ENCODE data around the gene CDK14.

CDK14 gene

GRCh38 chr7:91046322-91047089, 450.4 kb downstream of the CDK14 start:
- Histone ChIP-seq H3K36me3 (ENCODE audit: control insufficient read depth, insufficient read depth, low read length) (no peaks in the 10 kb centered on the region), H3K27ac (ENCODE audit: low read depth, low read length) (no peak overlapping the region), H3K4me3 (ENCODE audit: low read length) (no peak overlapping the region), H3K9ac (ENCODE audit: low read length) (no peak overlapping the region), H3K27me3 (ENCODE audit: control insufficient read depth, insufficient read depth, low read length) (no peaks in the 10 kb centered on the region), H3K4me1 (ENCODE audit: control insufficient read depth, insufficient read depth, low read length) (no peaks in the 10 kb centered on the region)

- no peaks in the 10 kb centered on the region for H3K27me3 ChIP-seq (ENCODE audit: control insufficient read depth, insufficient read depth, low read length)
- H3K36me3 ChIP-seq (ENCODE audit: control insufficient read depth, insufficient read depth, low read length): no peaks in the 10 kb centered on the region
- no peak overlapping the region for H3K9ac ChIP-seq (ENCODE audit: low read length)
- H3K27ac ChIP-seq (ENCODE audit: low read depth, low read length): no peak overlapping the region
- H3K4me1 ChIP-seq (ENCODE audit: control insufficient read depth, insufficient read depth, low read length): no peaks in the 10 kb centered on the region
- H3K4me3 ChIP-seq (ENCODE audit: low read length): no peak overlapping the region
Measured at GRCh38 chr7:91047636-91048035, 451.5 kb downstream of the CDK14 start.

GRCh38 chr7:91050677-91051076, 454.6 kb downstream of the CDK14 start:
- no peak overlapping the region for H3K27ac ChIP-seq (ENCODE audit: low read depth, low read length)
- H3K36me3 ChIP-seq (ENCODE audit: control insufficient read depth, insufficient read depth, low read length): no peaks in the 10 kb centered on the region
- no peak overlapping the region for H3K4me3 ChIP-seq (ENCODE audit: low read length)
- H3K4me1 ChIP-seq (ENCODE audit: control insufficient read depth, insufficient read depth, low read length): no peaks in the 10 kb centered on the region
- no peaks in the 10 kb centered on the region for H3K27me3 ChIP-seq (ENCODE audit: control insufficient read depth, insufficient read depth, low read length)
- no peak overlapping the region for H3K9ac ChIP-seq (ENCODE audit: low read length)

GRCh38 chr7:91051966-91052365, 455.8 kb downstream of the CDK14 start:
- Histone ChIP-seq H3K36me3 (ENCODE audit: control insufficient read depth, insufficient read depth, low read length) (no peaks in the 10 kb centered on the region), H3K9ac (ENCODE audit: low read length) (no peak overlapping the region), H3K4me3 (ENCODE audit: low read length) (no peak overlapping the region), H3K27me3 (ENCODE audit: control insufficient read depth, insufficient read depth, low read length) (no peaks in the 10 kb centered on the region), H3K4me1 (ENCODE audit: control insufficient read depth, insufficient read depth, low read length) (no peaks in the 10 kb centered on the region), H3K27ac (ENCODE audit: low read depth, low read length) (no peak overlapping the region)

- Histone ChIP-seq H3K9ac (ENCODE audit: low read length) (no peak overlapping the region), H3K4me3 (ENCODE audit: low read length) (no peak overlapping the region)
Measured at GRCh38 chr7:91054374-91054773, 458.3 kb downstream of the CDK14 start.

GRCh38 chr7:91055219-91055618, 459.1 kb downstream of the CDK14 start:
- Histone ChIP-seq H3K9ac (ENCODE audit: low read length) (no peak overlapping the region), H3K4me1 (ENCODE audit: control insufficient read depth, insufficient read depth, low read length) (no peaks in the 10 kb centered on the region), H3K4me3 (ENCODE audit: low read length) (no peak overlapping the region), H3K27me3 (ENCODE audit: control insufficient read depth, insufficient read depth, low read length) (no peaks in the 10 kb centered on the region), H3K36me3 (ENCODE audit: control insufficient read depth, insufficient read depth, low read length) (no peaks in the 10 kb centered on the region), H3K27ac (ENCODE audit: low read depth, low read length) (no peak overlapping the region)

More at GRCh38 chr7:91054374-91054773, 458.3 kb downstream of the CDK14 start:
- Histone ChIP-seq H3K27me3 (ENCODE audit: control insufficient read depth, insufficient read depth, low read length) (no peaks in the 10 kb centered on the region), H3K4me1 (ENCODE audit: control insufficient read depth, insufficient read depth, low read length) (no peaks in the 10 kb centered on the region), H3K27ac (ENCODE audit: low read depth, low read length) (no peak overlapping the region), H3K36me3 (ENCODE audit: control insufficient read depth, insufficient read depth, low read length) (no peaks in the 10 kb centered on the region)

- Histone ChIP-seq H3K27me3 (ENCODE audit: control insufficient read depth, insufficient read depth, low read length) (no peaks in the 10 kb centered on the region), H3K9ac (ENCODE audit: low read length) (no peak overlapping the region), H3K27ac (ENCODE audit: low read depth, low read length) (no peak overlapping the region), H3K4me3 (ENCODE audit: low read length) (no peak overlapping the region), H3K36me3 (ENCODE audit: control insufficient read depth, insufficient read depth, low read length) (no peaks in the 10 kb centered on the region), H3K4me1 (ENCODE audit: control insufficient read depth, insufficient read depth, low read length) (peaks cover 7% of the 10 kb centered on the region)
Measured at GRCh38 chr7:91062713-91063112, 466.6 kb downstream of the CDK14 start.

- Histone ChIP-seq H3K4me3 (ENCODE audit: low read length) (no peak overlapping the region), H3K4me1 (ENCODE audit: control insufficient read depth, insufficient read depth, low read length) (peaks cover 7% of the 10 kb centered on the region), H3K27me3 (ENCODE audit: control insufficient read depth, insufficient read depth, low read length) (no peaks in the 10 kb centered on the region), H3K36me3 (ENCODE audit: control insufficient read depth, insufficient read depth, low read length) (no peaks in the 10 kb centered on the region), H3K9ac (ENCODE audit: low read length) (no peak overlapping the region), H3K27ac (ENCODE audit: low read depth, low read length) (no peak overlapping the region)
Measured at GRCh38 chr7:91064052-91064451, 467.9 kb downstream of the CDK14 start.

- Histone ChIP-seq H3K36me3 (ENCODE audit: control insufficient read depth, insufficient read depth, low read length) (no peaks in the 10 kb centered on the region), H3K27ac (ENCODE audit: low read depth, low read length) (no peak overlapping the region), H3K4me1 (ENCODE audit: control insufficient read depth, insufficient read depth, low read length) (peaks cover 7% of the 10 kb centered on the region), H3K27me3 (ENCODE audit: control insufficient read depth, insufficient read depth, low read length) (no peaks in the 10 kb centered on the region), H3K4me3 (ENCODE audit: low read length) (no peak overlapping the region), H3K9ac (ENCODE audit: low read length) (no peak overlapping the region)
Measured at GRCh38 chr7:91064938-91065337, 468.8 kb downstream of the CDK14 start.

- H3K4me1 ChIP-seq (ENCODE audit: control insufficient read depth, insufficient read depth, low read length): peaks cover 7% of the 10 kb centered on the region
Measured at GRCh38 chr7:91066627-91067026, 470.5 kb downstream of the CDK14 start.

GRCh38 chr7:91067242-91067641, 471.1 kb downstream of the CDK14 start:
- Histone ChIP-seq H3K9ac (ENCODE audit: low read length) (no peak overlapping the region), H3K4me1 (ENCODE audit: control insufficient read depth, insufficient read depth, low read length) (peaks cover 7% of the 10 kb centered on the region), H3K27ac (ENCODE audit: low read depth, low read length) (no peak overlapping the region), H3K27me3 (ENCODE audit: control insufficient read depth, insufficient read depth, low read length) (no peaks in the 10 kb centered on the region), H3K36me3 (ENCODE audit: control insufficient read depth, insufficient read depth, low read length) (no peaks in the 10 kb centered on the region), H3K4me3 (ENCODE audit: low read length) (no peak overlapping the region)

More at GRCh38 chr7:91066627-91067026, 470.5 kb downstream of the CDK14 start:
- Histone ChIP-seq H3K27ac (ENCODE audit: low read depth, low read length) (no peak overlapping the region), H3K27me3 (ENCODE audit: control insufficient read depth, insufficient read depth, low read length) (no peaks in the 10 kb centered on the region), H3K4me3 (ENCODE audit: low read length) (no peak overlapping the region), H3K9ac (ENCODE audit: low read length) (no peak overlapping the region), H3K36me3 (ENCODE audit: control insufficient read depth, insufficient read depth, low read length) (no peaks in the 10 kb centered on the region)

- Histone ChIP-seq H3K9ac (ENCODE audit: low read length) (no peak overlapping the region), H3K27me3 (ENCODE audit: control insufficient read depth, insufficient read depth, low read length) (no peaks in the 10 kb centered on the region), H3K27ac (ENCODE audit: low read depth, low read length) (no peak overlapping the region), H3K36me3 (ENCODE audit: control insufficient read depth, insufficient read depth, low read length) (no peaks in the 10 kb centered on the region), H3K4me3 (ENCODE audit: low read length) (no peak overlapping the region), H3K4me1 (ENCODE audit: control insufficient read depth, insufficient read depth, low read length) (peaks cover 7% of the 10 kb centered on the region)
Measured at GRCh38 chr7:91068136-91068795, 472.1 kb downstream of the CDK14 start.

GRCh38 chr7:91069146-91069545, 473.0 kb downstream of the CDK14 start:
- no peak overlapping the region for H3K27ac ChIP-seq (ENCODE audit: low read depth, low read length)
- H3K27me3 ChIP-seq (ENCODE audit: control insufficient read depth, insufficient read depth, low read length): no peaks in the 10 kb centered on the region
- H3K4me1 ChIP-seq (ENCODE audit: control insufficient read depth, insufficient read depth, low read length): peaks cover 7% of the 10 kb centered on the region
- H3K9ac ChIP-seq (ENCODE audit: low read length): no peak overlapping the region
- H3K4me3 ChIP-seq (ENCODE audit: low read length): no peak overlapping the region
- no peaks in the 10 kb centered on the region for H3K36me3 ChIP-seq (ENCODE audit: control insufficient read depth, insufficient read depth, low read length)
